Neural progenitor cell (in vitro differentiated cells): Measurements from ENCODE around the gene GABRB1. TPM values are rescaled to one million over a fixed set of nuclear protein-coding genes. Genes with fewer than 3 reads are reported as not detected.

Experiments used
- DNase-seq: peaks from one replicate; pipeline ENCODE4 v3.0.0-alpha.2; 2016; ENCODE audit warnings: low spot score
- H2AFZ ChIP-seq: fragments of 200-600 bp; sonication (generic); replicated peaks from 2 replicates; pipeline ENCODE4 v1.6.1; 2016; ENCODE audit warnings: antibody characterized with exemption
- H3F3A ChIP-seq: fragments of 200-600 bp; sonication (generic); 2 replicates; pipeline ENCODE4 v1.6.1; 2016; ENCODE audit warnings: antibody characterized with exemption, low read depth
- H3K27ac ChIP-seq: fragments of 200-600 bp; sonication (generic); 2 replicates; pipeline ENCODE4 v1.5.1; 2016; ENCODE audit warnings: mild to moderate bottlenecking
- H3K27me3 ChIP-seq: fragments of 200-600 bp; sonication (generic); 2 replicates; pipeline ENCODE4 v1.6.1; 2016; ENCODE audit warnings: mild to moderate bottlenecking, moderate library complexity
- H3K36me3 ChIP-seq: fragments of 200-600 bp; sonication (generic); 2 replicates; pipeline ENCODE4 v1.5.1; 2016
- H3K4me1 ChIP-seq: fragments of 200-600 bp; sonication (generic); 2 replicates; pipeline ENCODE4 v1.6.1; 2016; ENCODE audit warnings: mixed run types
- H3K4me2 ChIP-seq: fragments of 200-600 bp; sonication (generic); 2 replicates; pipeline ENCODE4 v1.6.1; 2016
- H3K4me3 ChIP-seq: fragments of 200-600 bp; sonication (generic); 2 replicates; pipeline ENCODE4 v1.5.1; 2016
- H3K79me2 ChIP-seq: fragments of 200-600 bp; sonication (generic); 2 replicates; pipeline ENCODE4 v1.6.1; 2016; ENCODE audit warnings: low read depth
- H3K9ac ChIP-seq: fragments of 200-600 bp; sonication (generic); 2 replicates; pipeline ENCODE4 v1.6.1; 2016
- H3K9me3 ChIP-seq: fragments of 200-600 bp; sonication (generic); 2 replicates; pipeline ENCODE4 v1.5.1; 2016; ENCODE audit warnings: low read depth
- H4K20me1 ChIP-seq: fragments of 200-600 bp; sonication (generic); 2 replicates; pipeline ENCODE4 v1.6.1; 2016; ENCODE audit warnings: low read depth
- H3K27ac Mint-ChIP-seq: 3 replicates; pipeline ENCODE4 v1.8.0; 2021; ENCODE audit warnings: mixed read lengths
- H3K27me3 Mint-ChIP-seq: 2 replicates; pipeline ENCODE4 v1.8.0; 2022; ENCODE audit warnings: low read depth, mild to moderate bottlenecking, inconsistent platforms, moderate library complexity, mixed read lengths; ENCODE audit not compliant: insufficient read depth
- H3K36me3 Mint-ChIP-seq: 3 replicates; pipeline ENCODE4 v1.8.0; 2021; ENCODE audit warnings: mixed read lengths
- H3K4me1 Mint-ChIP-seq: 3 replicates; pipeline ENCODE4 v1.8.0; 2021; ENCODE audit warnings: mixed read lengths
- H3K4me3 Mint-ChIP-seq: 3 replicates; pipeline ENCODE4 v1.8.0; 2021; ENCODE audit warnings: mild to moderate bottlenecking, moderate library complexity, mixed read lengths
- H3K9me3 Mint-ChIP-seq: 3 replicates; pipeline ENCODE4 v1.8.0; 2020; ENCODE audit warnings: mixed read lengths
- CTCF ChIP-seq: fragments of 200-600 bp; sonication (generic); IDR thresholded peaks from 2 replicates; pipeline ENCODE4 v1.5.1; 2017; ENCODE audit warnings: antibody characterized with exemption, mild to moderate bottlenecking
- EZH2 ChIP-seq: fragments of 200-600 bp; sonication (generic); IDR thresholded peaks from 2 replicates; pipeline ENCODE4 v1.6.1; 2017; ENCODE audit warnings: antibody characterized with exemption, mild to moderate bottlenecking, moderate library complexity
- EZH2phosphoT487 ChIP-seq: fragments of 200-600 bp; sonication (generic); IDR thresholded peaks from 2 replicates; pipeline ENCODE4 v1.6.1; 2017; ENCODE audit warnings: antibody characterized with exemption
- total RNA-seq: library from RNA; depleted of rRNA; stranded (reverse); fragments of >200 nt; gene quantifications from 2 replicates; pipeline ENCODE4 v1.2.3, GENCODE V29; 2015; ENCODE audit warnings: low replicate concordance

GABRB1 gene
- total RNA-seq, 1 donor from 2014 or later = not detected

GRCh38 chr4:47238667-47239066 is 207.3 kb downstream of the GABRB1 start:
- H3K9me3 Mint-ChIP-seq = no peaks in the 10 kb centered on the region
- Histone ChIP-seq H3K9ac (no peak overlapping the region), H4K20me1 (no peaks in the 10 kb centered on the region), H3K4me3 (no peak overlapping the region), H3K27me3 (no peaks in the 10 kb centered on the region), H3K9me3 (no peaks in the 10 kb centered on the region), H3K79me2 (no peaks in the 10 kb centered on the region), H3F3A (no peaks in the 10 kb centered on the region), H2AFZ (no peak overlapping the region), H3K4me2 (no peak overlapping the region), H3K27ac (no peak overlapping the region), H3K36me3 (no peaks in the 10 kb centered on the region), H3K4me1 (no peaks in the 10 kb centered on the region)
- H3K36me3 Mint-ChIP-seq = no peaks in the 10 kb centered on the region
- no peak overlapping the region for H3K27ac Mint-ChIP-seq
- TF ChIP-seq CTCF (no peak), EZH2 (no peak), EZH2phosphoT487 (no peak)
- no peaks in the 10 kb centered on the region for H3K4me1 Mint-ChIP-seq
- peaks cover 2% of the 10 kb centered on the region for H3K27me3 Mint-ChIP-seq
- no peak overlapping the region for H3K4me3 Mint-ChIP-seq
- DNase-seq = no peak

GRCh38 chr4:47239649-47240048 is 208.3 kb downstream of the GABRB1 start:
- no peaks in the 10 kb centered on the region for H3K4me1 ChIP-seq
- H3K4me2 ChIP-seq = no peak overlapping the region
- H3K9ac ChIP-seq = no peak overlapping the region
- H4K20me1 ChIP-seq = no peaks in the 10 kb centered on the region
- no peaks in the 10 kb centered on the region for H3F3A ChIP-seq
- no peak overlapping the region for H3K27ac Mint-ChIP-seq
- H3K79me2 ChIP-seq = no peaks in the 10 kb centered on the region
- no peak for TF ChIP-seq EZH2
- TF ChIP-seq EZH2phosphoT487 = no peak
- TF ChIP-seq CTCF = no peak
- no peak overlapping the region for H3K4me3 Mint-ChIP-seq
- no peak for DNase-seq
- no peaks in the 10 kb centered on the region for H3K27me3 ChIP-seq
- no peaks in the 10 kb centered on the region for H3K4me1 Mint-ChIP-seq
- no peaks in the 10 kb centered on the region for H3K9me3 ChIP-seq
- no peaks in the 10 kb centered on the region for H3K36me3 ChIP-seq
- H3K9me3 Mint-ChIP-seq = no peaks in the 10 kb centered on the region
- H3K27me3 Mint-ChIP-seq = peaks cover 2% of the 10 kb centered on the region
- no peak overlapping the region for H3K27ac ChIP-seq
- H3K36me3 Mint-ChIP-seq = no peaks in the 10 kb centered on the region
- H3K4me3 ChIP-seq = no peak overlapping the region
- H2AFZ ChIP-seq = peak overlapping the region; percentile 3

- Mint-ChIP-seq H3K36me3 (no peaks in the 10 kb centered on the region), H3K4me3 (no peak overlapping the region), H3K27ac (peak overlapping the region; percentile 44), H3K27me3 (no peaks in the 10 kb centered on the region), H3K4me1 (no peaks in the 10 kb centered on the region), H3K9me3 (peaks cover 6% of the 10 kb centered on the region)
- H3K9me3 ChIP-seq = no peaks in the 10 kb centered on the region
- H3K4me3 ChIP-seq = no peak overlapping the region
- no peak overlapping the region for H3K4me2 ChIP-seq
- TF ChIP-seq EZH2 (no peak), EZH2phosphoT487 (no peak), CTCF (no peak)
- H3K27me3 ChIP-seq = no peaks in the 10 kb centered on the region
- no peak overlapping the region for H3K27ac ChIP-seq
- H4K20me1 ChIP-seq = no peaks in the 10 kb centered on the region
- no peak for DNase-seq
- no peak overlapping the region for H2AFZ ChIP-seq
- H3K36me3 ChIP-seq = no peaks in the 10 kb centered on the region
- no peaks in the 10 kb centered on the region for H3F3A ChIP-seq
- no peaks in the 10 kb centered on the region for H3K79me2 ChIP-seq
- H3K9ac ChIP-seq = no peak overlapping the region
- H3K4me1 ChIP-seq = no peaks in the 10 kb centered on the region
Measured at GRCh38 chr4:47251348-47252135, 220.2 kb downstream of the GABRB1 start.
